Pancreas (tissue), 10 donors: ENCODE measurements around the gene PNPLA7. TPM values are rescaled to one million over a fixed set of nuclear protein-coding genes. Genes with fewer than 3 reads are reported as not detected.

Experiments used
- ATAC-seq, 4 donors: fragments of 200-7000 bp; cut with Tn5 transposase; one replicate each; pipeline versions ENCODE4 v1.8.0 to v1.9.1; 2020; ENCODE audit warnings: mild to moderate bottlenecking in 4 of 4, moderate library complexity in 4 of 4
- DNase-seq, 6 donors: peaks; one replicate each; pipeline ENCODE4 v3.0.0-alpha.2; 2020
- FAIRE-seq: peaks from 2 replicates; lab custom pipeline; 2012; peaks lifted over from hg19 to GRCh38; lab: Jason Lieb, UNC
- H3K27ac ChIP-seq, 4 donors: fragments of 200-600 bp; sonication (generic); 1 replicate in 3 of 4; 2 replicates in 1 of 4; pipeline versions ENCODE4 v1.5.0 to v1.8.0; 2020
- H3K27me3 ChIP-seq, 4 donors: fragments of 200-600 bp; one replicate each; pipeline ENCODE4 v1.8.0; 2021
- H3K36me3 ChIP-seq, 3 donors: fragments of 200-600 bp; sonication (generic) in 1 of 3; one replicate each; pipeline versions ENCODE4 v1.5.0 to v1.8.0; 2020 to 2021
- H3K4me1 ChIP-seq, 3 donors: fragments of 200-600 bp; one replicate each; pipeline ENCODE4 v1.8.0; 2021
- H3K4me3 ChIP-seq, 4 donors: fragments of 200-600 bp; sonication (generic) in 2 of 4; one replicate each; pipeline versions ENCODE4 v1.5.0 to v1.8.0; 2020 to 2021
- H3K9me3 ChIP-seq, 4 donors: fragments of 200-600 bp; one replicate each; pipeline ENCODE4 v1.8.0; 2021
- CTCF ChIP-seq, 4 donors: fragments of 200-600 bp; sonication (generic) in 3 of 4; IDR thresholded peaks; one replicate each; pipeline versions ENCODE4 v1.5.0 to v1.8.0; 2021; ENCODE audit warnings: antibody characterized with exemption in 4 of 4
- WGBS, 2 donors: extraction: QIAGEN DNeasy Blood & Tissue Kit; methylation state at CpG; one replicate each; pipeline ENCODE4 v1.1.7; 2013; 5-methylcytosine and 5-hydroxymethylcytosine counted together
- intact Hi-C, 3 donors: fragments of 100-400 bp; cut with DNase I; formaldehyde crosslinking; loops; one replicate each; pipeline versions ENCODE4 v1.11.1 to v1.14.2; 2022
- polyA plus RNA-seq, 2 donors: library from polyadenylated mRNA; stranded (reverse); fragments of 200-250 nt; gene quantifications; one replicate each; pipeline ENCODE4 v1.2.3, GENCODE V29; 2013
- total RNA-seq, 6 donors: library from RNA; stranded (reverse); fragmentation: NEBNext Ultra II Directional in 4 of 6; extraction: Animal tissue kit (Norgen Biotek cat#: 25700) in 4 of 6; gene quantifications; one replicate each; pipeline versions ENCODE4 v1.2.1 to v1.2.4, GENCODE V29; 2021 to 2023
- donor health status: healthy with polysubstance abuse.
- donor health status: DM: no; HTN: no; CAD: no; lungs with moderate emphysema.
- donor health status: DM: no; HTN: no; CAD: no.
- donor health status: control.
- donor health status: control.
- donor health status: Bipolar disorder and iron deficiency.
- donor health status: DM: yes; HTN: yes; CAD: no.
- donor health status: DM: no; HTN: no; CAD: no.
- donor health status: DM: no; HTN: no; CAD: no.
- donor health status: DM: yes; HTN: yes; CAD: no.

Gene PNPLA7
- total and polyA plus RNA-seq, 8 donors: 7.1 to 71.8 (median 18.0) TPM

- peak; percentile 97 to 98 (median 98) for ATAC-seq
- intact Hi-C loops: no loop called here
- no peaks in the 10 kb centered on the region for H3K9me3 ChIP-seq
- peaks cover 0 to 23% (median 5%) of the 10 kb centered on the region in 3 donors for H3K36me3 ChIP-seq
- 2% methylated on average over 64 to 82 of the region's 82 CpGs for WGBS, 2 donors
- peak; percentile 92 to 99 (median 98) for TF ChIP-seq CTCF (IDR thresholded peaks at IDR 0.05)
- H3K4me1 ChIP-seq: peaks cover 7 to 17% (median 12%) of the 10 kb centered on the region in 3 donors
- peak within 1 kb of the TSS; percentile 26 to 97 (median 72) for H3K4me3 ChIP-seq
- peak within 1 kb of the TSS; percentile 28 to 79 (median 59) for H3K27ac ChIP-seq
- no peaks in the 10 kb centered on the region for H3K27me3 ChIP-seq
- FAIRE-seq: no peak
- peak; percentile 93 to 100 (median 96) for DNase-seq
Observed at GRCh38 chr9:137578518-137579258, 28.5 kb upstream of the PNPLA7 start, which contains the start of gene DPH7. TSS of gene DPH7 (minus strand) at chr9:137578925. CDS start at chr9:137578777, 148 bp downstream.

GRCh38 chr9:137575716-137576411, 25.7 kb upstream of the PNPLA7 start:
- Histone ChIP-seq H3K4me1 (peaks cover 7 to 17% (median 12%) of the 10 kb centered on the region in 3 donors), H3K36me3 (peaks cover 0 to 28% (median 5%) of the 10 kb centered on the region in 3 donors)

GRCh38 chr9:137575364-137575715, 25.1 kb upstream of the PNPLA7 start:
- DNase-seq (peak in 1 of 6 donors; percentile 18), FAIRE-seq (no peak), ATAC-seq (no peak)
- no peak for TF ChIP-seq CTCF (IDR thresholded peaks at IDR 0.05)
- H3K4me1 ChIP-seq: peaks cover 7 to 17% (median 12%) of the 10 kb centered on the region in 3 donors
- WGBS, 2 donors: 68 to 72% methylated on average over 9 of the region's 9 CpGs
- intact Hi-C loops: no loop called here
- H3K27me3 ChIP-seq: no peaks in the 10 kb centered on the region
- H3K4me3 ChIP-seq: no peak overlapping the region
- peaks cover 0 to 28% (median 5%) of the 10 kb centered on the region in 3 donors for H3K36me3 ChIP-seq
- no peak overlapping the region for H3K27ac ChIP-seq
- H3K9me3 ChIP-seq: no peaks in the 10 kb centered on the region

More at GRCh38 chr9:137575716-137576411, 25.7 kb upstream of the PNPLA7 start:
- intact Hi-C loops: no loop called here
- no peak for FAIRE-seq
- no peak for ATAC-seq
- Histone ChIP-seq H3K9me3 (no peaks in the 10 kb centered on the region), H3K27me3 (no peaks in the 10 kb centered on the region), H3K27ac (no peak overlapping the region), H3K4me3 (no peak overlapping the region)
- no peak for TF ChIP-seq CTCF (IDR thresholded peaks at IDR 0.05)
- WGBS, 2 donors: 74 to 77% methylated on average over 12 of the region's 12 CpGs
- peak in 1 of 6 donors; percentile 27 for DNase-seq

- DNase-seq: no peak
- Histone ChIP-seq H3K4me3 (no peak overlapping the region), H3K27ac (no peak overlapping the region), H3K9me3 (no peaks in the 10 kb centered on the region), H3K27me3 (no peaks in the 10 kb centered on the region), H3K4me1 (peaks cover 7 to 15% (median 12%) of the 10 kb centered on the region in 3 donors), H3K36me3 (peaks cover 0 to 28% (median 5%) of the 10 kb centered on the region in 3 donors)
- FAIRE-seq: no peak
- no peak for ATAC-seq
- TF ChIP-seq CTCF (IDR thresholded peaks at IDR 0.05): no peak
- WGBS, 2 donors: 86 to 89% methylated on average over 10 of the region's 10 CpGs
- intact Hi-C loops: no loop called here
Observed at GRCh38 chr9:137574192-137574591, 24.0 kb upstream of the PNPLA7 start.
